HEK293 (cell line): ENCODE measurements around the gene ABL2.

Experiments used
- ATF2 ChIP-seq: fragments of 450-650 bp; formaldehyde crosslinking; IDR thresholded peaks from 2 replicates; pipeline ENCODE4 v1.5.1; 2016; ENCODE audit warnings: missing biosample characterization, missing genetic modification characterization, low read depth
- BCL11A ChIP-seq: fragments of 450-650 bp; formaldehyde crosslinking; IDR thresholded peaks from 2 replicates; pipeline ENCODE4 v1.5.1; 2016; ENCODE audit warnings: low read depth, missing biosample characterization, missing genetic modification characterization
- ELK4 ChIP-seq: IDR thresholded peaks from 2 replicates; pipeline ENCODE4 v1.6.1; 2011; ENCODE audit warnings: mild to moderate bottlenecking, low read depth, low read length, borderline replicate concordance
- GFI1B ChIP-seq: fragments of 450-650 bp; formaldehyde crosslinking; IDR thresholded peaks from 2 replicates; pipeline ENCODE4 v1.5.1; 2016; ENCODE audit warnings: missing biosample characterization, missing genetic modification characterization
- KLF17 ChIP-seq: fragments of 450-650 bp; formaldehyde crosslinking; IDR thresholded peaks from 2 replicates; pipeline ENCODE4 v1.5.1; 2016; ENCODE audit warnings: missing biosample characterization, missing genetic modification characterization
- KLF8 ChIP-seq: fragments of 450-650 bp; formaldehyde crosslinking; IDR thresholded peaks from 2 replicates; pipeline ENCODE4 v1.5.1; 2016; ENCODE audit warnings: missing biosample characterization, missing genetic modification characterization
- PATZ1 ChIP-seq: fragments of 450-650 bp; formaldehyde crosslinking; IDR thresholded peaks from 2 replicates; pipeline ENCODE4 v1.5.1; 2016; ENCODE audit warnings: missing biosample characterization, missing genetic modification characterization
- PBX3 ChIP-seq: sonication (generic); formaldehyde crosslinking; IDR thresholded peaks from 2 replicates; pipeline ENCODE4 v1.8.1; 2022; ENCODE audit warnings: mild to moderate bottlenecking, moderate library complexity, missing genetic modification reagents
- PRDM1 ChIP-seq: fragments of 450-650 bp; formaldehyde crosslinking; IDR thresholded peaks from 2 replicates; pipeline ENCODE4; 2016; ENCODE audit warnings: missing biosample characterization, missing genetic modification characterization
- SETDB1 ChIP-seq: IDR thresholded peaks from one replicate; pipeline ENCODE4 v1.6.1; 2017; ENCODE audit warnings: mild to moderate bottlenecking, low read length, moderate library complexity, mixed read lengths; ENCODE audit not compliant: insufficient read length
- ZBTB26 ChIP-seq: fragments of 450-650 bp; formaldehyde crosslinking; optimal IDR thresholded peaks from 2 replicates; pipeline ENCODE3; 2016; ENCODE audit warnings: missing biosample characterization, mild to moderate bottlenecking, missing genetic modification characterization
- ZNF133 ChIP-seq: fragments of 450-650 bp; formaldehyde crosslinking; IDR thresholded peaks from 2 replicates; pipeline ENCODE4 v1.5.1; 2016; ENCODE audit warnings: missing biosample characterization, missing genetic modification characterization
- ZNF140 ChIP-seq: fragments of 450-650 bp; formaldehyde crosslinking; IDR thresholded peaks from 2 replicates; pipeline ENCODE4 v1.5.1; 2016; ENCODE audit warnings: missing biosample characterization, missing genetic modification characterization
- ZNF146 ChIP-seq: fragments of 450-650 bp; formaldehyde crosslinking; IDR thresholded peaks from 2 replicates; pipeline ENCODE4 v1.5.1; 2016; ENCODE audit warnings: missing biosample characterization, missing genetic modification characterization
- ZNF155 ChIP-seq: fragments of 450-650 bp; formaldehyde crosslinking; IDR thresholded peaks from 2 replicates; pipeline ENCODE4 v1.5.1; 2016; ENCODE audit warnings: missing biosample characterization, missing genetic modification characterization
- ZNF174 ChIP-seq: fragments of 450-650 bp; formaldehyde crosslinking; IDR thresholded peaks from 2 replicates; pipeline ENCODE4 v1.5.0; 2017; ENCODE audit warnings: missing biosample characterization, mild to moderate bottlenecking, missing genetic modification characterization
- ZNF239 ChIP-seq: fragments of 450-650 bp; formaldehyde crosslinking; IDR thresholded peaks from 2 replicates; pipeline ENCODE4 v1.5.1; 2016; ENCODE audit warnings: missing biosample characterization, missing genetic modification characterization
- ZNF398 ChIP-seq: fragments of 450-650 bp; formaldehyde crosslinking; IDR thresholded peaks from 2 replicates; pipeline ENCODE4 v1.5.1; 2017; ENCODE audit warnings: missing biosample characterization, missing genetic modification characterization
- ZNF433 ChIP-seq: fragments of 450-650 bp; formaldehyde crosslinking; IDR thresholded peaks from 2 replicates; pipeline ENCODE4 v1.5.1; 2016; ENCODE audit warnings: missing biosample characterization, missing genetic modification characterization, low read depth
- ZNF449 ChIP-seq: fragments of 450-650 bp; formaldehyde crosslinking; IDR thresholded peaks from 2 replicates; pipeline ENCODE4 v1.5.1; 2017; ENCODE audit warnings: missing biosample characterization, mild to moderate bottlenecking, missing genetic modification characterization, moderate library complexity
- ZNF510 ChIP-seq: fragments of 450-650 bp; formaldehyde crosslinking; IDR thresholded peaks from 2 replicates; pipeline ENCODE4 v1.5.1; 2018; ENCODE audit warnings: mild to moderate bottlenecking, missing genetic modification characterization, missing biosample characterization; ENCODE audit not compliant: insufficient replicate concordance
- ZNF513 ChIP-seq: fragments of 450-650 bp; IDR thresholded peaks from 2 replicates; pipeline ENCODE4 v1.5.1; 2018; ENCODE audit warnings: missing biosample characterization, missing genetic modification characterization
- ZNF549 ChIP-seq: fragments of 450-650 bp; IDR thresholded peaks from 2 replicates; pipeline ENCODE4 v1.5.1; 2018; ENCODE audit warnings: missing biosample characterization, missing genetic modification characterization, mild to moderate bottlenecking, inconsistent platforms, moderate library complexity
- ZNF677 ChIP-seq: fragments of 450-650 bp; IDR thresholded peaks from 2 replicates; pipeline ENCODE4 v1.5.0; 2018; ENCODE audit warnings: missing biosample characterization, mild to moderate bottlenecking, missing genetic modification characterization, moderate library complexity
- ZNF76 ChIP-seq: fragments of 450-650 bp; formaldehyde crosslinking; IDR thresholded peaks from 2 replicates; pipeline ENCODE4; 2016; ENCODE audit warnings: low read depth, missing biosample characterization, missing genetic modification characterization, borderline replicate concordance
- ZXDB ChIP-seq: fragments of 450-650 bp; formaldehyde crosslinking; IDR thresholded peaks from 2 replicates; pipeline ENCODE4 v1.5.1; 2016; ENCODE audit warnings: missing biosample characterization, missing genetic modification characterization

The ABL2 gene

GRCh38 chr1:179082333-179082998, 147.0 kb downstream of the ABL2 start (continued):
- TF ChIP-seq PATZ1 (tag by site-specific recombination) (no peak; the same call in none of the 2 replicates), ZNF510 (no peak), ATF2 (no peak), BCL11A (tag by site-specific recombination) (no peak), ZNF449 (no peak), KLF8 (tag by site-specific recombination) (no peak), ZNF433 (tag by site-specific recombination) (no peak), ZNF677 (tag by site-specific recombination) (no peak), KLF17 (tag by site-specific recombination) (no peak), ZNF76 (tag by site-specific recombination) (0 out of 2 replicates have a peak, but pooled peaks have one; percentile 1), ZNF140 (tag by site-specific recombination) (no peak), ZNF146 (tag by site-specific recombination) (no peak), ZNF549 (tag by site-specific recombination) (no peak), ZBTB26 (tag by site-specific recombination) (peak; percentile 72), ZNF174 (no peak), ZNF155 (tag by site-specific recombination) (no peak), SETDB1 (no peak), ZNF239 (no peak), PRDM1 (tag by site-specific recombination) (no peak), ZNF513 (no peak), PBX3 (CRISPR knock-in tag) (no peak), ELK4 (no peak), ZNF133 (tag by site-specific recombination) (no peak), ZXDB (tag by site-specific recombination) (no peak; the same call in 1 of the 2 replicates), ZNF398 (tag by site-specific recombination) (no peak; the same call in 1 of the 2 replicates), GFI1B (no peak)
